ENCODE measurements around the gene BCAT1.
"Not testable (repeated sequence)": the region's sequence is repeated elsewhere in the genome, so short reads cannot be mapped to it uniquely, and the experiment has no call there.

The BCAT1 gene

GRCh38 chr12:24899503-24900075 lies 49.3 kb downstream of the BCAT1 start:
- DNase-seq (ENCODE audit: low spot score), result no peak

- no peak for DNase-seq (ENCODE audit: low spot score)
Measured at GRCh38 chr12:24898606-24899005, 50.3 kb downstream of the BCAT1 start.

- no peak for DNase-seq (ENCODE audit: low spot score)
Measured at GRCh38 chr12:24898185-24898584, 50.7 kb downstream of the BCAT1 start.

GRCh38 chr12:24896171-24896570 lies 52.7 kb downstream of the BCAT1 start:
- DNase-seq (ENCODE audit: low spot score), result no peak

- no peak for DNase-seq (ENCODE audit: low spot score)
Measured at GRCh38 chr12:24895612-24896011, 53.3 kb downstream of the BCAT1 start.

- DNase-seq (ENCODE audit: low spot score), result no peak
Measured at GRCh38 chr12:24894879-24895278, 54.0 kb downstream of the BCAT1 start.

GRCh38 chr12:24890048-24890803 lies 58.7 kb downstream of the BCAT1 start:
- no peak for DNase-seq (ENCODE audit: low spot score)

GRCh38 chr12:24889411-24889810 lies 59.5 kb downstream of the BCAT1 start:
- DNase-seq (ENCODE audit: low spot score), result no peak

GRCh38 chr12:24888813-24889212 lies 60.1 kb downstream of the BCAT1 start:
- DNase-seq (ENCODE audit: low spot score), result no peak

GRCh38 chr12:24884911-24885310 lies 64.0 kb downstream of the BCAT1 start:
- DNase-seq (ENCODE audit: low spot score), result no peak

GRCh38 chr12:24881724-24882371 lies 67.1 kb downstream of the BCAT1 start:
- no peak for DNase-seq (ENCODE audit: low spot score)

GRCh38 chr12:24881227-24881626 lies 67.7 kb downstream of the BCAT1 start:
- no peak for DNase-seq (ENCODE audit: low spot score)

GRCh38 chr12:24880732-24881131 lies 68.2 kb downstream of the BCAT1 start:
- no peak for DNase-seq (ENCODE audit: low spot score)

GRCh38 chr12:24879644-24880043 lies 69.3 kb downstream of the BCAT1 start:
- DNase-seq (ENCODE audit: low spot score), result no peak

- DNase-seq (ENCODE audit: low spot score), result no peak
Measured at GRCh38 chr12:24875014-24875413, 73.9 kb downstream of the BCAT1 start.

GRCh38 chr12:24872211-24872610 lies 76.7 kb downstream of the BCAT1 start:
- no peak for DNase-seq (ENCODE audit: low spot score)

GRCh38 chr12:24866139-24866538 lies 82.8 kb downstream of the BCAT1 start:
- not testable (repeated sequence) for DNase-seq (ENCODE audit: low spot score)

GRCh38 chr12:24864796-24865125 lies 84.1 kb downstream of the BCAT1 start:
- no peak for DNase-seq (ENCODE audit: low spot score)

- DNase-seq (ENCODE audit: low spot score), result no peak
Measured at GRCh38 chr12:24861766-24862540, 86.9 kb downstream of the BCAT1 start.

GRCh38 chr12:24860546-24860945 lies 88.4 kb downstream of the BCAT1 start:
- no peak for DNase-seq (ENCODE audit: low spot score)

- no peak for DNase-seq (ENCODE audit: low spot score)
Measured at GRCh38 chr12:24856541-24856940, 92.4 kb downstream of the BCAT1 start.

- DNase-seq (ENCODE audit: low spot score), result no peak
Measured at GRCh38 chr12:24854908-24855307, 94.0 kb downstream of the BCAT1 start.

GRCh38 chr12:24854017-24854416 lies 94.9 kb downstream of the BCAT1 start:
- no peak for DNase-seq (ENCODE audit: low spot score)
